Stimulated activated CD8-positive, alpha-beta memory T cell treated with anti-CD3 and anti-CD28 coated beads, Interleukin-7, amount 100 ng/mL, for 4 hours (primary cell): ENCODE data around the gene ZNF280C.
"Not testable (repeated sequence)": the region's sequence is repeated elsewhere in the genome, so short reads cannot be mapped to it uniquely, and the experiment has no call there.

Source experiments
- DNase-seq, 2 donors: peaks; one replicate each; pipeline ENCODE4 v3.0.0-alpha.2; 2020; ENCODE audit warnings: low read depth in 2 of 2

The ZNF280C gene

DNA sequence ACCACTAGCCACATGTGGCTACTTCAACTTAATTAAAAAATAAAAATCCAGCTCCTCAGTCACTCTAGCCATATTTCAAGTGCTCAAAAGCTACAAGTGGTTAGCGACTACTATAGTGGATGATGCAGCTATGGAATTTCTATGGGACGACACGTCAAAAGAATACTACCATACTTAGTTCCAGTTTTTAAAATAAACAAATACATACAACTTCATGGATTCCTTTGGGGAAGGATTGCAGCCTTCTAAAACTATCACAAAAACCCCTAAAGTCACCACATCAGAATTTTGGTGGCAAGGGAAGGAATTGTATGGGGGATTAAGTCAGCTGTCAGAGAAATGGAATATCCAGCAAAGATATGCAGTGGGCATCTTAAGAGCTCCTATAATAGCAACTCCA is 6.5 kb downstream of the ZNF280C start:
- no peak for DNase-seq

DNA sequence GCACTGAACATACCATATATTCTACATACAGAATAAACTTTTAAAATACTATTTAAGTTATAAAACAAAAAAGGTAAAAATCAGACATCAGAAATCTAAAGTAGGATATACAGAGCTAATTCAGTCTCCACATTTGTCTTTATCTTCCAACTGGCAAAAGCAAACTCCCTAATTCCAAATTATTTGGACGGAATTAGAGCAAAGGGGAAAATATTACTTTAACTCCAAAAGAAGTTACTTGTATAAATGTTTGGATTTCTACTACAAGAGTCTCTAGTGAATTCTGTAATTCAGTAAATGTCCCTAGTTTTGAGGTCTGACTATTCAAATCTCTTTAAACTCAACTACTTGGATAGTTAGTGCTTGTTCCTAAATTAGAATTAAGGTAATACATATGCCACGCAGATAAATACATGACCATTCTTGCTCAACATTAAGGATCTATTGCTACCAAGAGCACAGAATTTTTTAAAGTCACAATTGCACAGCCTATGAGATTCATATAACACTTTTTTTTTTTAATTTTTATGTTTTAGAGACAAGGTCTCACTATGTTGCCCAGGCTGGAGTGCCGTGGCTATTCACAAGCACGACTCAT is 7.3 kb downstream of the ZNF280C start:
- DNase-seq, result no peak

DNA sequence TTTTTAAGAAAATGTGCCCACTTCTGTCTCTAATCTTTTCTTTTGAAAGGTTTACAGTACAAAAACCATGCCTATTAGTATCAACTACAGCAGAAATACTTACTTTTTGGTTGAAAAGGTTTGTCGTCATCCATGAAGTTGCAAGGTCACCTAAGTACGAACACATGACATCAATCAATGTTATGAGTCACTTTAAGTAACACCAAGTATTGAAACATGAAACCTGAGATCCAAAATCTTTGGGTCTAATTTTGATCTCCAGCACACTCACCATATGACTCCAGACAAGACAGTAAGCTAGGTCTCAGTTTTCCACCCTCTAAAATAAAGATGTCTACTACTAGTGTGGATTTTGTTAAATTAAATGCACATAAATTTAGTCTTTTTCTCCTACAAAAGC is 8.4 kb downstream of the ZNF280C start:
- no peak for DNase-seq

DNA sequence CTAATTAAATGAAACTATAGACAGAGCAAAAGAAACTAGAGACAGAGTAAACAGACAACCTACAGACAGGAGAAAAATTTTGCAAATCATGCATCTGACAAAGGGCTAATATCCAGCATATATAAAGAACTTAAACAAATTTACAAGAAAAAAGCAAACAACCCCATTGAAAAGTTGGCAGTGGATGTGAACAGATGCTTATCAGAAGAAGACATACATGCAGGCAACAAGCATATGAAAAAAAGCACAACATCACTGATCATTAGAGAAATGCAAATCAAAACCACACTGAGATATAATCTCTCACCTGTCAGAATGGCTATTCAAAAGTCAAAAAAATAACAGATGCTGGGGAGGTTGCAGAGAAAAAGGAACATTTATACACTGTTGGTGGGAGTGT is 14.8 kb downstream of the ZNF280C start:
- no peak for DNase-seq

DNA sequence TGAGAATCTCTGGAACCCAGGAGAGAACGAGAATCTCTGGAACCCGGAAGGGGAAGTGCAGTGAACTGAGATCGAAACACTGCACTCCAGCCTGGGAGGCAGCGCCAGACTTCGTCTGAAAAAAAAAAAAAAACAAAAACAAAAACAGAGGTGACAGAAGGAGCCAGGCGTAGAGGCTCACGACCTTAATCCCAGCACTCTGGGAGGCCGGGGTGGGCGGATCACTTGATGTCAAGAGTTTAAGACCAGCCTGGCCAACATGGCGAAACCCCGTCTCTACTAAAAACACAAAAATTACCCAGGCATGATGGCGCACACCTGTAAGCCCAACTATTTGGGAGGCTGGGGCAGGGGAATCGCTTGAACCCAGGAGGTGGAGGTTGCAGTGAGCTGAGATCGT is 17.0 kb downstream of the ZNF280C start:
- no peak for DNase-seq

DNA sequence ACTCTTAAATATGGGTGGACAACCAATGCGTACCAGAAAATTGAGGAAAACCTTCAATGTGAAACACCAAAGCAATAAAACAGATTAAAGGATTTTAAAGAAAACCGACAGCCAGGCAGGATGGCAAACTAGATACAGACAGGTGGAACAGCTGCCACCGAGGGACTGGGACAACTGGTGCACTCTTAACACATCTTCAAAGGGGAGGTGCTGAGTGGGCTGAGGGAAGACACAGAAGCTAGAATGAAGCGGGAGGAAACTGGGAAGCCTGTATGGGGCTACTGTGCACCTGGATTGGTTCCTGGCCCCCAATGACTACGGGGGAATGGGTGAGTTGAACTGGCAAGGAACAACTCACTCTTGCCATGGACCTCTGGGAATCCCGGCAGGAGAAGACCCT is 20.7 kb downstream of the ZNF280C start:
- no peak for DNase-seq

DNA sequence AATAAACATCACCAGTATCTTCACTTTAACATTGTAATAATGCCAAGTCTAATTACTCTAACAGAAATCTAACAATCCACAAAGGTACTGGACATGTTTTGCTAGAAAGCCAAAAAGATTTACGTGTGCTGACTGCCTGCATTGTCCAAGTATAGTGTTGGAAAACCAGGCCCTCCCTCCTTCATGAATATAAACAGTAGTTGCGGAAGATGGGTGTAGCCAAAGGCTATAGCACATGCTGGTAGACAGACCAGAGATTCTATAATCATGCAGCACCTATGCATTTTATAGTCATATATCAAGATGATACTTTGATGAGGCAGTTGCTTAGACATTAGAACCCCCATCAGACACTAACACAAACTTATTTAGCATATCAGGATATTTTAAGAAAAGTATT is 22.6 kb downstream of the ZNF280C start:
- no peak for DNase-seq

DNA sequence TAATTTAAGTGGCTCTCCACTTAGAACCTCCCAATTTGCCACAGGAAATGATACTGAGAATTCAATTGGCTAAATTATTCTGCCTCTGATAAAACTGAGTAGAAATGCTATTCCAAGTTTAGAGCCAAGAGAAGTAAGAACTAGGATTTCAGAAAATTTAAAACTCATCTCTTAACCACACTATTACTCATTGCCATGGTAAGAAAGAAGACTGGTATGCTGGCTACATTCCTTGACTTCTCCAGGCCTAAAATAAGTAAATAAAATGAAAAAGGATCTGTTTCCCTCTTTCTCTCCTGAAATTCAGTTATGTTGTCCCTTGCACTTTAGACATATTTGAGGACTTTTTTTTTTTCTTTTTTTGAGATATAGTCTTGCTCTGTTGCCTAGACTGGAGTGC is 23.3 kb downstream of the ZNF280C start:
- no peak for DNase-seq

DNA sequence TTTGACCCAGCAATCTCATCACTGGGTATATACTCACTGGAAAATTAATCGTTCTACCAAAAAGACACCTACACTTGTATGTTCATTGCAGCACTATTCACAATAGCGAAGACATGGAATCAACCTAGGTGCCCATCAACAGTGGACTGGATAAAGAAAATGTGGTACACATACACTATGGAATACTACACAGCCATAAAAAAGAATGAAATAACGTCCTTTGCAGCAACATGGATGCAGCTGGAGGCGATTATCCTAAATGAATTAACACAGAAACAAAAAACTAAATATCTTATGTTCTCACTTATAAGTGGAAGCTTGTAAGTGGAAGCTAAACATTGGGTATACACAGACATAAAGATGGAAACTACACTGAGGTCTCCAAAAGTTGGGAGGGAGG is 37.5 kb downstream of the ZNF280C start:
- DNase-seq, result not testable (repeated sequence)

DNA sequence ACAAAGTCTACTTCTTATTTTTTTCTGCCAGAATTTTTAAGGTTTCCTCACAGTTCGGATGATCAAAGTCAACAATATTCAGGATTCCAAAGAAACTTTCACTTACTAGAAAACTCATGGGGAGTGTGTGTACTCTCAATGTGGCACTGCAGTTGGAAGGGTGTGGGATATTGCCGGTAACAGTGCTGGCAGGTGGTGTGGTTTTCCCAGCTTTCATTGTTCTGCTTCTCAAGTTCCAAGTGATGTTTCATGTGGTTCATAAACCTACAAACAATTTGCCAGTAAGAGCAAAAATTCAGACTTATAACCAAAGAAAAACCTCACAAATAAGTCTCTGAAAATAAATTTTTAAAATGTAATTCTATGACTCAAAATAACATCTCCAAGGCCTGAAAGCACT is 39.8 kb downstream of the ZNF280C start:
- no peak for DNase-seq

DNA sequence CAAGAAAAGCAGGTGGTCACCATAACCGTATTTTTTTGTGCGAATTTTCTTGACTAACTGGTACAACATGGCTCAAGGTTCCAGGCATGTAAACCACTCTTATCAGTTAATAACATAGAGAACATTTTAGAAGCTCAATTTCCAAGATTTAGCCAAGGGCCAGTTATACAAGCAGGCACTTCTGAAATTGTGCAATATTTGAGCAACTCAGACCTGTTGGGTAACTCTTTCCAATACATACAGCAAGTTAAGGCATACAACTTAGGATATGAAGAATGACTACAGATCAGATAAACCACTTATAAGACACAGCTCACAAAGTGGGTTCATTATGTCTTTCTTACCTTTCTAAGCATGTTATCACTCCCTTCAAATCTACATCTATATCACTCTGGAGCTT is 43.9 kb downstream of the ZNF280C start:
- DNase-seq, result no peak

DNA sequence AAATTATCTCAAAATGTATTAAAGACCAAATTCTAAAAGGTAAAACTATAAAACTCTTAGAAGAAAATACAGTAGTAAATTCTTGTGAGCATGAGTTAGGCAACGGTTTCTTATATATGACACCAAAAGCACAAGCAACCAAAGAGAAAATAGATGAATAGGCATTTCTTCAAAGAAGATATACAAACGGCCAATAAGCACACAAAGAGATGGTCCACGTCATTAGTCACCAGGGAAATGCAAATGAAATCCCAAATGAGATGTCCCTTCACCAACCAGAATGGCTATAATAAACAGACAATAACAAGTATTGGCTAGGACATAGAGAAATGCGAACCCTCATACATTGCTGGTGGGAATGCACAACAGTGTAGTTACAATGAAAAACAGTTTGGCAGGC is 52.4 kb downstream of the ZNF280C start:
- no peak for DNase-seq

DNA sequence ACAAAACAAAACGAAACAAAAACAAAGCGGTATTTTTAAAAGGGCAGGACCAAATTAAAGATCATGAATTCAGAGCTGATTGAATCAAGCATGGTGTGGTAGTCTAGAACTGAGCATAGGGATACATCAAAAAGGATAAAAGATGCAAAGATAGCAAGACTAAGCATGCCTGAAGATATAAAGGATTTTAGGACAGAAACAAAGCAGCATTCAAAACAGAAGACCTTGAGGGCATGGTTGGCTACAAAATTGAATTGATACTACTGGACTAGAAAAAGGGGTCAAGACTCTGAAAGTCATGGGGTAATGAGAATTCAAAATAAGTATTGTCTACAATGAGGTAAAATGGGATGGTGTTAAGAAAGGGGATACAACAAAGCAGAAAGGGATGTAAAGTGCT is 55.3 kb downstream of the ZNF280C start:
- DNase-seq, result no peak

DNA sequence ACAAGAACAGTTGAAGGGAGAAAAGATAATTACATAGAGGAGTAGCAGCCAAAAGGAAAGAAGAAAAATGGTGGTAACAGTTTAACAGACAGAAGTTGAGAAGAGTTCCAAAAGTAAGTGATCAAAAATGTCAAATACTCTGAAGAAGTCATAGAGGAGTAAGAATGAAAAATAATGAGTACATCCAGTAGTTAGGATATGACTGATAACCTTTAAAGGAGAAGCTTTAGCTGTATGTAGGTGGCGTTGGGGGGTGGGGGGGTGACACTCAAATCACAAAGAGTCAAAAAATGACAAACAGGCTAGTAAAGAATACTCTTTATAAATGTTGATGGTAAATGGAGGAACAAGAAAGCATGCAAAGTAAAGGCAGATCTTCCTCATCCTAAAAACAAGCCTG is 56.3 kb downstream of the ZNF280C start:
- DNase-seq, result no peak

DNA sequence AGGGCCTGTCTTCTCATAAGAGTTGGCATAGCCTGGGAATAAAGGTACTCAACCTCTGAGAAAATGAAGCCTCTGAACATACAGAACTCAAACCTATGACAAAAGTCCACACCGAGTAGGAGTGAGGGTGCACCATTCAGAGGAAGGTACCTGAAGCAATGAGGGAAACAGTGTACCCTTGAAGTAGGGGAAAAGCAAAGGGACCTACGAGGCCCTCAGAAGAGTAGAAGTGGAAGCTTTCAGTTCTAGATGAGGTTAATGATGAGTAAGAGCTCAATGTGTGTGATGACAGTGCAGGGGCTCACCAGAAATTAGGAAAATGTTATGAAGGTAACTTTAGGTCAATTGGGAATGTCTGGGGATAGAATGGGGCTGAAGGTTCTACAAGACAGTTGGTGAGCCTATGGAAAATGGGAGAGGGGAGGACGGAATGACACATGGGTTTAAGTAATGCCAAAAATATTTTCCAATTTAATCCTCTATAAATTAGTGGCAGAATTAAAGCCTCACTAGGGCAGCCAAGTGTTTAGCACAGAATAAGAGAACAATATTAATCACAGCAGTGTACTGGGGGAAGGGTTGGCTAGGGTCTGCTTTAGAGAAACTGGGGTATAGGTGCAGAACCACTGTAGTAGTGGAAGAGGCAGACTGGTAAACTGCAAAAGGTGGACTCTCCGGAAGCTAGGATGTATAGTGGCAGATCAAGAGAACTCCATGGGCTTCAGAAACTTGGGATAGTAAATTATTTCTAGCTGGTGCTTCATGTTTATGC is 57.1 kb downstream of the ZNF280C start:
- DNase-seq, result no peak

DNA sequence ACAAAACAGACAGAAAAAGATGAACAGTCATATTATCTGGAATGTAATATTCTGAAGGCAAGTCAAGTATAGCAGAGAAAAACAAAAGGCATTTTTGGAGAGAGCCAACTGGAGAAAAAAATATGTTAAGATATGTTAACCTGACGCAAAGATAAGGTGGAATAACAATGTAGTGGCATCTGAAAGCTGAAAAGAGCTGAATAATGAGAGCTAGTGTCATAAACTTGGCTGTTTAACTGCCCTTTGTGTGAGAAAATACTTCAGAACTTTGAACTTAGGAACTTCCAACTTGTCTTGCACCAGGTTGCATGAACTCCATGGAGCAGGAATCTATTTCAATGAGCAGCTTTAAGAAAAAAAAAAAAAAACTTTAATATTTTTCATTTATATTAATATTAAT is 64.1 kb downstream of the ZNF280C start:
- DNase-seq, result no peak

DNA sequence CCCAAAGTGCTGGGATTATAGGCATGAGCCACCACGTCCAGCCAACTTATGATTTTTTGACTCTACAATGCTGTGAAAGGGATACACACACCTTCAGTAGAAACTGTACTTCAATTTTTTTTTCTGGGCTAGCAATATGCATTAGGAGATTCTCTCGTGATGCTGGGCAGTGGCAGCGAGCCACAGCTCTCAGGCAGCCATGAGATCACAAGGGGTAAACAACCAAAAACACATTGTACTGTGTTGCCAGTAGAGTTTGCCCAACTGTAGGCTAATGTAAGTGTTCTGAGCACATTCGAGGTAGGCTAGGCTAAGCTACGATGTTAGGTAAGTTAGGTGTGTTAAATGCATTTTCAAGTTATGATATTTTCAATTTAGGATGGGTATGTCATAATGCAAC is 71.2 kb downstream of the ZNF280C start:
- no peak for DNase-seq

DNA sequence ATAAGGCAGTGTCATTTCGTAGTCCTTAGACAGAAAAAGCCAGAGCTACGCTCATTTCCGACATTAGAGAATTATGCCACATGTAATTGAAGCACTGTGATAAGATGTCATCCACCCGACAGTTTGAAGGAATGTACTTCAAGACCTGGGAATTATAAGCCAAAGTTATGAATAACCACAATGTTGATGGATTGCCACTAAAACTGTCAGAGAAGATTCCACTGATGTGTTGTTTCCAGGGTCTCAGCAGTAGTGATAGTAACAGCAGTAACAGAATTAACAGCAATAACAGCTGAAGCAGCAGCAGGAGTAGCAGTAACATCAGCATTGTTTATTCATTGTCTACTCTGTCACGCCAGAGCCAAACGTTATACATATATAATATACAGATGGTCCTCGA is 72.2 kb downstream of the ZNF280C start:
- no peak for DNase-seq

DNA sequence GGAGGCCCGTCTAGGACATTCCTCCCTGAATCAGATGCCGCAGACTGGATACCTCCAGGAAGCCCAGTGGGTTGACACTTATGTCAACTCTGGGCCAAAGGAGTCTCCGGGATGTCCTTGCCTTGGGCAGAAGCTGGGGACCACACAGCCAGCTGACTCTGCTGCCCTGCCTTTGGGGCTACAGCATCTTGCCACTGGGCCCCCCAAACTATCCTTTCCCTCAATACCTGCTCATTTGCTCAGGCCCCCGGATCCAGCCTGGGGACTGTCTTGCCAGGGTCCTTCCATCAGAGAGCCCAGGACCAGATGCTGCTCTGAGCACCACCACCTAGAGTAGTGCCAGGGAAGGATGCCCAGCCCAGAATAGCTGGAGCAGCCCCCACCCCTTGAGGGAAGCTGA is 77.9 kb downstream of the ZNF280C start:
- no peak for DNase-seq

DNA sequence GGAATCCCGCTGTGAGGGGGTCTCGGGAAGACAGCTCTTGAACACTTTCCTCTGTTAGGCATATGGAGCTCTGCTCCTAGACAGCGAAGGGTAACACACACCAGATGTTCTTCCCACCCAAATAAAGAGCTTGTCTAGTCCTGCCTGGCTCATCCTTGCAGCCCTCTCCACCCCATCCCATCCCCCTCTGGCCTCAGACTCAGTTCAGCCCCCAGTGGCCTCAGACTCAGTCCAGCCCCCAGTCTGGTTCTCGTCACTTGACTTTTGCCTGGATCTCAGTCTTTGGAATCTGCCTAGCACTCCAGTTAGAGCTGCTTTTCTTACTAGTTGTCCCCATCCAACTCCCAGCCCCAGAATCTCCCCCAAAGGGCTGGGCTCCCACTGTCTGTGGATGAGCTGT is 82.0 kb downstream of the ZNF280C start:
- DNase-seq, result no peak

DNA sequence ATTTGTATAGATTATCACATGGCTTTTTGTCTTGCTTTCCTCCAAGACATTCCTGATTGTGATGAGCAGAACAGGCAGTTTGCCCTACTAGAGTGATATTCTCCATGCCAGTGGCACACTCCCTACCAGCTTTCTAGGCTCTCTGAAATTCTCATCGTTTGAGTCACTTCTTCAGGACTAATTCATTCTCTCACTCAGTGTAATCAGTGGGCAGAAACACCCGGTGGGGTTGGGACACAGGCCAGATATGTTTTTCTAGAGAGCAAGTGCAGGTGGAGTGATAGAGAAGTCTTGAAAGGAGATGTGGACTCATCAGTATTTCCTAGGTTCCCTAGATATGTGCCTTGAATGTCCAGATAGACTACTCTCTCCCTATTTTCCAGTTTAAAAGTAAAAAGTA is 83.8 kb downstream of the ZNF280C start:
- no peak for DNase-seq

DNA sequence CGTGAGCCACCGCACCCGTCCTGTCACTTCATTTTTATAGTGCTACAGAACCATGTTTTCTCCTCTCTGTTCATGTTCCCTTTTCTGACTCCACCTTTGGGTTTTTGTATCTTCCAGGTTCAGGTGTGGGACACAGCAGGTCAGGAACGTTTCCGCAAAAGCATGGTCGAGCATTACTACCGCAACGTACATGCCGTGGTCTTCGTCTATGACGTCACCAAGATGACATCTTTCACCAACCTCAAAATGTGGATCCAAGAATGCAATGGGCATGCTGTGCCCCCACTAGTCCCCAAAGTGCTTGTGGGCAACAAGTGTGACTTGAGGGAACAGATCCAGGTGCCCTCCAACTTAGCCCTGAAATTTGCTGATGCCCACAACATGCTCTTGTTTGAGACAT is 84.5 kb downstream of the ZNF280C start:
- DNase-seq, result no peak

DNA sequence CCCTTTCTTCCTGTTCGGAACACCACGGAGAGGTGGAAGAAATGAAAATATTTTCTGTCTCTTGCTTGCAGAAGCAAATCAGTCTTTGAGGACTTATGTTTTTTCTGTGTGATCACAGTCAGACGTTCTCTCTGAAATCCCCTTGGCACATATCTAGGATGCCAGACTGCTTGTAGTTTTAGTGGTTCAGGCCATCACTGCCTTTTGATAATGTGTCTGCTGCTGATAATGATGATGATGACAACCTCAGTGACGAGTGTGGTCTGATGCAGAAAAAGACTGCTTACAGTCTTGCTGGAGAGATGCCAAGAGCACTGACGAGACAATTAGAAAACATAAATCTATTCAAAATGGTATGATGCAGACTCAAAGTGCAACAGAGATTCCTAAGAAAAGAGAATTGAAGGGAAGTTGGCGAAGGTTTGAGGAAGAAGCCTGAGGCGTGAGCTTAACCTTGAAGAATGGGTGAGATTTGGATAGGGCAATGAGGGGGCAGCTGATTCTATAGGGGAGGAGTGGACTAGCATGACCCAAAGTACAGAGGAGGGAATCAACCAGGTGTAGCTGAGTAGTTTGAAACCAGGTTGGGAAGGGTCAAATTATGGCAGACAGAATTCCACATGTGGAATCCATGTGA is 89.0 kb downstream of the ZNF280C start:
- DNase-seq, result no peak
